Gastroesophageal sphincter (tissue), 3 donors: ENCODE measurements around the gene SZT2.

Experiments
- CTCF ChIP-seq, 4 experiments: fragments of 200-600 bp in 2 of 4; fragments of 450-650 bp in 2 of 4; sonication (generic) in 1 of 4; IDR thresholded peaks; one replicate each; pipeline ENCODE4 v1.5.1; 2017 to 2019; ENCODE audit warnings: antibody characterized with exemption in 4 of 4, mild to moderate bottlenecking in 2 of 4, moderate library complexity in 2 of 4
- EP300 ChIP-seq: sonication (generic); formaldehyde crosslinking; IDR thresholded peaks from one replicate; pipeline ENCODE4 v1.6.1; 2017; ENCODE audit warnings: antibody characterized with exemption, mild to moderate bottlenecking

GRCh38 chr1:43495204-43495603, 105.5 kb downstream of the SZT2 start:
- TF ChIP-seq CTCF (IDR thresholded peaks at IDR 0.05) (no peak), EP300 (no peak)
